NCI-H460 (cell line): ENCODE measurements around the gene AATK. TPM values are rescaled to one million over a fixed set of nuclear protein-coding genes. Genes with fewer than 3 reads are reported as not detected.
"Not testable (repeated sequence)": the region's sequence is repeated elsewhere in the genome, so short reads cannot be mapped to it uniquely, and the experiment has no call there.

Source experiments
- DNase-seq: peaks from one replicate; pipeline ENCODE4 v3.0.0-alpha.2; 2016; ENCODE audit warnings: low read depth; ENCODE audit errors: extremely low read depth
- total RNA-seq: library from RNA; depleted of rRNA; stranded (reverse); fragments of >200 nt; shearing (Covaris generic); gene quantifications from 2 replicates; pipeline ENCODE4 v1.2.3, GENCODE V29; 2014

Gene AATK
- total RNA-seq, 1 experiment from 2014 or later = 0.74 TPM

- DNase-seq = no peak
These were observed 17.0 kb downstream of the AATK start for GRCh38 chr17:81148986-81149533.

- DNase-seq = no peak
These were observed 17.4 kb downstream of the AATK start for GRCh38 chr17:81148571-81148970.

GRCh38 chr17:81147701-81148100 is 18.3 kb downstream of the AATK start:
- DNase-seq = no peak

GRCh38 chr17:81146208-81146607 is 19.8 kb downstream of the AATK start:
- not testable (repeated sequence) for DNase-seq

- DNase-seq = no peak
These were observed 21.6 kb downstream of the AATK start for GRCh38 chr17:81144423-81144781.

- no peak for DNase-seq
These were observed 22.2 kb downstream of the AATK start for GRCh38 chr17:81143717-81144422.

- no peak for DNase-seq
These were observed 22.9 kb downstream of the AATK start for GRCh38 chr17:81143200-81143527.

GRCh38 chr17:81142301-81143199 is 23.5 kb downstream of the AATK start:
- peak; percentile 84 for DNase-seq

- DNase-seq = no peak
These were observed 25.3 kb downstream of the AATK start for GRCh38 chr17:81140695-81141094.

GRCh38 chr17:81140018-81140417 is 26.0 kb downstream of the AATK start:
- DNase-seq = no peak

- DNase-seq = no peak
These were observed 26.6 kb downstream of the AATK start for GRCh38 chr17:81139428-81139827.

- DNase-seq = no peak
These were observed 27.5 kb downstream of the AATK start for GRCh38 chr17:81138500-81138899.

GRCh38 chr17:81138083-81138482 is 27.9 kb downstream of the AATK start:
- no peak for DNase-seq

- DNase-seq = no peak
These were observed 28.8 kb downstream of the AATK start for GRCh38 chr17:81137248-81137647.

- no peak for DNase-seq
These were observed 29.7 kb downstream of the AATK start for GRCh38 chr17:81136366-81136765.

GRCh38 chr17:81135505-81136278 is 30.3 kb downstream of the AATK start:
- no peak for DNase-seq

- no peak for DNase-seq
These were observed 31.8 kb downstream of the AATK start for GRCh38 chr17:81134064-81134781.

- DNase-seq = no peak
These were observed 33.0 kb downstream of the AATK start for GRCh38 chr17:81132770-81133723.

GRCh38 chr17:81132197-81132540 is 33.9 kb downstream of the AATK start:
- no peak for DNase-seq
